Chondrocyte (in vitro differentiated cells): ENCODE results near the gene ARRDC5. TPM values are rescaled to one million over a fixed set of nuclear protein-coding genes. Genes with fewer than 3 reads are reported as not detected.
"Not testable (repeated sequence)": the region's sequence is repeated elsewhere in the genome, so short reads cannot be mapped to it uniquely, and the experiment has no call there.

ENCODE experiments used
- DNase-seq: peaks from one replicate; pipeline ENCODE4 v3.0.0; 2021; ENCODE audit warnings: mixed read lengths, low spot score
- H3K27ac Mint-ChIP-seq: one replicate; pipeline ENCODE4 v1.8.0; 2021; ENCODE audit warnings: mild to moderate bottlenecking, moderate library complexity, mixed read lengths; ENCODE audit not compliant: unreplicated experiment
- H3K27me3 Mint-ChIP-seq: 2 replicates; pipeline ENCODE4 v1.8.0; 2021; ENCODE audit warnings: low read depth, mixed read lengths
- H3K36me3 Mint-ChIP-seq: 2 replicates; pipeline ENCODE4 v1.8.0; 2021; ENCODE audit warnings: low read depth, mixed read lengths
- H3K4me1 Mint-ChIP-seq: 2 replicates; pipeline ENCODE4 v1.8.0; 2021; ENCODE audit warnings: low read depth, mild to moderate bottlenecking, mixed read lengths
- H3K4me3 Mint-ChIP-seq: one replicate; pipeline ENCODE4 v1.8.0; 2021; ENCODE audit warnings: mild to moderate bottlenecking, moderate library complexity, mixed read lengths; ENCODE audit not compliant: unreplicated experiment
- H3K9me3 Mint-ChIP-seq: 2 replicates; pipeline ENCODE4 v1.8.0; 2021; ENCODE audit warnings: low read depth, mixed read lengths
- CTCF ChIP-seq: fragments of 200-600 bp; sonication (generic); IDR thresholded peaks from 2 replicates; pipeline ENCODE4 v1.5.0; 2021; ENCODE audit warnings: antibody characterized with exemption, mild to moderate bottlenecking, moderate library complexity
- long read RNA-seq: library from polyadenylated mRNA; stranded (forward); transcript quantifications from one replicate; pipeline ENCODE4 v2.0.0, GENCODE V29; 2021
- total RNA-seq: library from RNA; stranded (reverse); gene quantifications from 3 replicates; pipeline ENCODE4 v1.2.1, GENCODE V29; 2021

Gene ARRDC5
- 0.41 TPM in 1 of 3 replicates, not detected in the others for total RNA-seq
- long read RNA-seq = 0 reads

DNA sequence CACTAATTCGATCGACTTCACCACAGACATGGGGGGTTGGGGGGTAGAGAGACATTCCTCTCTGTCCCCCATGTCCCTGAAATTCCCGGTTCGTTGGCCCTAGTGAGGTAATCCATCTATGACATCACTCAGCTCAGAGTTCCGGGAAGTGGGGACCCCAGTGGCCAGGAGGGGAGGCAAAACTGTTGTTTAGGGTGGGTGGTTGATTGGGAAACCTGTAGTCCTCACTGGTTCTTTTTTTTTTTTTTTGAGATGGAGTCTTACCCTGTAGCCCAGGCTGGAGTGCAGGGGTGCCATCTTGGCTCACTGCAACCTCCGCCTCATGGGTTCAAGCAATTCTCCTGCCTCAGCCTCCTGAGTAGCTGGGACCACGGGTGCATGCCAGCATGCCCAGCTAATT is at the start of gene ARRDC5:
ARRDC5 (minus strand) TSS at position 101 of the 400 bp plus-strand sequence; CDS start at position 30, 71 bp downstream.
- Mint-ChIP-seq H3K9me3 (no peaks in the 10 kb centered on the region), H3K27ac (no peak within 1 kb of the TSS), H3K4me1 (no peaks in the 10 kb centered on the region), H3K27me3 (no peaks in the 10 kb centered on the region), H3K36me3 (no peaks in the 10 kb centered on the region), H3K4me3 (no peak within 1 kb of the TSS)
- no peak for TF ChIP-seq CTCF
- no peak for DNase-seq

GRCh38 chr19:4951656-4952055 is 49.0 kb upstream of the ARRDC5 start:
- Mint-ChIP-seq H3K27ac (no peak overlapping the region), H3K9me3 (no peaks in the 10 kb centered on the region), H3K27me3 (no peaks in the 10 kb centered on the region), H3K36me3 (peaks cover 21% of the 10 kb centered on the region), H3K4me1 (no peaks in the 10 kb centered on the region), H3K4me3 (no peak overlapping the region)
- no peak for TF ChIP-seq CTCF
- DNase-seq = no peak

DNA sequence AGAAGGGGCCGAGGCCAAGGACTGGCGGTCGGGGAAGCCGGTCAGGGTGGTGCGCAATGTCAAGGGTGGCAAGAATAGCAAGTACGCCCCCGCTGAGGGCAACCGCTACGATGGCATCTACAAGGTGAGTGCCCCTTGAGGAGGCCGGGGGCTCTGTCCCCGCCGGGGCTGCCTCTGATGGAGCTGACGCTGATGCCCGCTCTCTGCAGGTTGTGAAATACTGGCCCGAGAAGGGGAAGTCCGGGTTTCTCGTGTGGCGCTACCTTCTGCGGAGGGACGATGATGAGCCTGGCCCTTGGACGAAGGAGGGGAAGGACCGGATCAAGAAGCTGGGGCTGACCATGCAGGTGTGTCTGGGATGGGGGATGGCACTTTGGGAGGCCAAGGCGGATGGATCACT is 48.0 kb upstream of the ARRDC5 start:
- not testable (repeated sequence) for H3K27me3 Mint-ChIP-seq, H3K9me3 Mint-ChIP-seq, DNase-seq, H3K4me1 Mint-ChIP-seq, H3K27ac Mint-ChIP-seq, H3K4me3 Mint-ChIP-seq
- peaks cover 23% of the 10 kb centered on the region for H3K36me3 Mint-ChIP-seq

- H3K36me3 Mint-ChIP-seq, DNase-seq, H3K27me3 Mint-ChIP-seq, H3K4me3 Mint-ChIP-seq, H3K27ac Mint-ChIP-seq, H3K4me1 Mint-ChIP-seq, H3K9me3 Mint-ChIP-seq: not testable (repeated sequence)
These were observed 39.0 kb upstream of the ARRDC5 start for GRCh38 chr19:4941638-4942169.

DNA sequence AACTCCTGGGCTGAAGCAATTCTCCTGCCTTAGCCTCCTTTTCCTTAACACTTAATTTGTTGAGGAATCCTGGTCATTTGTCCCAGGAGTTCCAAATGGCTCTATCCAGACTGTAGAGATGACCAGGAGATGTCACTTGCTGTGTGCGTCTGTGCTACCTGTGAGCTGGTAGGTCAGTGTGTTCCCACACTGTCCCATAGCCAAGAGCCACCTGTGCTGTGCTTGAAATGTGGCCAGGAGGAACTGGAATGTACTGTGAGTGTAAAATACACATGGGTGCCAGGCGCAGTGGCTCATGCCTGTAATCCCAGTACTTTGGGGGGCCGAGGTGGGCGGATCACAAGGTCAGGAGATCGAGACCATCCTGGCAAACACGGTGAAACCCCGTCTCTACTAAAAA is 36.8 kb upstream of the ARRDC5 start:
- Mint-ChIP-seq H3K4me1 (no peaks in the 10 kb centered on the region), H3K9me3 (no peaks in the 10 kb centered on the region), H3K4me3 (no peak overlapping the region), H3K36me3 (peaks cover 4% of the 10 kb centered on the region), H3K27ac (no peak overlapping the region), H3K27me3 (no peaks in the 10 kb centered on the region)
- no peak for TF ChIP-seq CTCF
- no peak for DNase-seq

DNA sequence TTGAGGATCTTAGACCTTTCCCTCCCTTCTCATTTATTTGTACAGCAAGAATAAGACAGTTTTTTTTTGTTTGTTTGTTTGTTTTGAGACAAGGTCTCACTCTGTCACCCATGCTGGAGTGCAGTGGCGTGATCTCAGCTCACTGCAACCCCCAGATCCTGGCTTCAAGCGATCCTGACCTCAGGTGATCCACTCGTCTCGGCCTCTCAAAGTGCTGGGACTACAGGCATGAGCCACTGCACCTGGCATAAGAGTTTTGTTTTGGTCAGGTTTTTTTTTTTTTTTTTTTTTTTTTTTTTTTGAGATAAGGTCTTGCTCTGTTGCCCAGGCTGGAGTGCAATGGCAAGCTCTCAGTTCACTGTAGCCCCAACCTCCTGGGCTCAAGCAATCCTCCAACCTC is 35.8 kb upstream of the ARRDC5 start:
- not testable (repeated sequence) for H3K4me3 Mint-ChIP-seq, DNase-seq, H3K4me1 Mint-ChIP-seq, H3K27ac Mint-ChIP-seq, H3K27me3 Mint-ChIP-seq, H3K9me3 Mint-ChIP-seq, H3K36me3 Mint-ChIP-seq

- no peak for TF ChIP-seq CTCF
- Mint-ChIP-seq H3K27ac (no peak overlapping the region), H3K9me3 (no peaks in the 10 kb centered on the region), H3K4me3 (no peak overlapping the region), H3K4me1 (no peaks in the 10 kb centered on the region), H3K27me3 (no peaks in the 10 kb centered on the region), H3K36me3 (peaks cover 7% of the 10 kb centered on the region)
- no peak for DNase-seq
These were observed 34.4 kb upstream of the ARRDC5 start for GRCh38 chr19:4937060-4937459.
